ENCODE data around the gene UNG.
"Not testable (repeated sequence)": the region's sequence is repeated elsewhere in the genome, so short reads cannot be mapped to it uniquely, and the experiment has no call there.

UNG gene

DNA sequence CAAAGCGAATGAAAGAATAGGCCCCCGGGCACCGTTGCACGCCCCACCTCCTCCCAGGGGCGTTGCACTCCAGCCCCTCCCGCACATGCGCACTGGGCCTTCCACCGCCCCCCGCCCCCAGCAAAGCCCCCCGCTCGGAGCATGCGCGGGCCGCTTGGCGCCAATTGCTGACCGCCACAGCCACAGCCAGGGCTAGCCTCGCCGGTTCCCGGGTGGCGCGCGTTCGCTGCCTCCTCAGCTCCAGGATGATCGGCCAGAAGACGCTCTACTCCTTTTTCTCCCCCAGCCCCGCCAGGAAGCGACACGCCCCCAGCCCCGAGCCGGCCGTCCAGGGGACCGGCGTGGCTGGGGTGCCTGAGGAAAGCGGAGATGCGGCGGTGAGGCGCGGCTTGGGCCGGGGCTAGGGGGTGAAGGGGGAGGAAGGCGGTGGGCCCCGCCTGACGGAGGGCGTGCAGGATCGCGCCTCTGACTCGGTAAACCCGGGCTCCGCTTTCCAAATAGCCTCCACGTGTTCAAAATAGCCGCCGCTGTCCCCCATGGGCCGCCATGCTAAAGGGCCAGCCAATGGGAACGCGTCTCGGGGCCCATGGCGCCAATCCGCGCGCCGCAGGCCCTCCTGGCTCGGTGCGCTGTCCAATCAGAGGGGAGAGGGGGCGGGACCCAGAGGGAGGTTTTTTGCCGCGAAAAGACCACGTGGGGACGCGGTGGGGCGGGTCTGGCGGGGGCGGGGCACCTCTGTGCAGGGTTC is at the start of gene UNG:
TSS of gene UNG (plus strand) at position 163 of the 748 bp plus-strand sequence. CDS start at position 246, 83 bp downstream.
- peak; percentile 96 to 97 for DNase-seq

DNA sequence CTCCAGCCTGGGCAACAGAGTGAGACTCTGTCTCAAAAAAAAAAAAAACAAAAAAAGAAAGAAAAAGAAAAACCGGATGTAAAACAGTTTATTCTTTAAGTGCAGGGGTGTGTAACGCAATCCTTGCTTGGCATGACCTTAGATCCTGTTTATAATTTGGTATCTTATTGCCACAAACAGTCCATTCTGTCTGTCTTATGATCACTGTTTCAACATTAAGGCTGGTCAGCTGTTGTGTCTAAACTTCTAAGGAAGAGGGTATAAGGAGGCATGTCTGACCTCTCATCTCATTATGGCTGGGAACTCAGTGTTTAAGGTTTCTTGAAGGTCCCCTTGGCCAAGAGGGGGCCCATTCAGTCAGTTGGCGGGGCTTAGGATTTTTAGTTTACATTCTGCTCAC is 48.7 kb upstream of the UNG start:
- DNase-seq, result not testable (repeated sequence)

DNA sequence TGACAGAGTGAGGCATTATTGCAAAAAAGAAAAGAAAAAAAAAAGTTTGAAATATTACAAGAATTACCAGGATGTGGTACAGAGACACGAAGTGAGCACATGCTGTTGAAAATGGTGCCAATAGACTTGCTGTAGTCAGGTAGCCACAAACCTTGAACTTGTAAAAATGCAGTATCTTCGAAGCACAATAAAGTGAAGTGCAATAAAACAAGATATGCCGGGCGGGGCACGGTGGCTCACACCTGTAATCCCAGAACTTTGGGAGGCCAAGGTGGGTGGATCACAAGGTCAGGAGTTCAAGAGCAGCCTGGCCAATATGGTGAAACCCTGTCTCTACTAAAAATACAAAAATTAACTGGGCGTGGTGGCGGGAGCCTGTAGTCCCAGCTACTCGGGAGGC is 47.6 kb upstream of the UNG start:
- DNase-seq, result not testable (repeated sequence)

DNA sequence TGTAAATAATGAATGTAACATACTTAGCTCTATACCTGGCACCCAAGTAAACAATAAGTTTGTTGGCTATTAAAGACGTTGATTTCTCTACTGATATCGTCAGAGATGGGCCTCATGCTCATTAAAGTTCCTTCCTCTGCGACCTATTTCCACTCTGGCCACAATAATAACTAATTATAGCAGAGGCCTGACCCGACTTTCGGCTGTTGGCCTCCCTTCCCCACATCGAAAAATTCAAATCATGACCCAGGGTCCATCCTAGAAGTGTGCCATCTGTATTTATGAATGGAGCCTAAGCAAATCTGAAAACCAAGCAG is 45.3 kb upstream of the UNG start:
- no peak for DNase-seq

DNA sequence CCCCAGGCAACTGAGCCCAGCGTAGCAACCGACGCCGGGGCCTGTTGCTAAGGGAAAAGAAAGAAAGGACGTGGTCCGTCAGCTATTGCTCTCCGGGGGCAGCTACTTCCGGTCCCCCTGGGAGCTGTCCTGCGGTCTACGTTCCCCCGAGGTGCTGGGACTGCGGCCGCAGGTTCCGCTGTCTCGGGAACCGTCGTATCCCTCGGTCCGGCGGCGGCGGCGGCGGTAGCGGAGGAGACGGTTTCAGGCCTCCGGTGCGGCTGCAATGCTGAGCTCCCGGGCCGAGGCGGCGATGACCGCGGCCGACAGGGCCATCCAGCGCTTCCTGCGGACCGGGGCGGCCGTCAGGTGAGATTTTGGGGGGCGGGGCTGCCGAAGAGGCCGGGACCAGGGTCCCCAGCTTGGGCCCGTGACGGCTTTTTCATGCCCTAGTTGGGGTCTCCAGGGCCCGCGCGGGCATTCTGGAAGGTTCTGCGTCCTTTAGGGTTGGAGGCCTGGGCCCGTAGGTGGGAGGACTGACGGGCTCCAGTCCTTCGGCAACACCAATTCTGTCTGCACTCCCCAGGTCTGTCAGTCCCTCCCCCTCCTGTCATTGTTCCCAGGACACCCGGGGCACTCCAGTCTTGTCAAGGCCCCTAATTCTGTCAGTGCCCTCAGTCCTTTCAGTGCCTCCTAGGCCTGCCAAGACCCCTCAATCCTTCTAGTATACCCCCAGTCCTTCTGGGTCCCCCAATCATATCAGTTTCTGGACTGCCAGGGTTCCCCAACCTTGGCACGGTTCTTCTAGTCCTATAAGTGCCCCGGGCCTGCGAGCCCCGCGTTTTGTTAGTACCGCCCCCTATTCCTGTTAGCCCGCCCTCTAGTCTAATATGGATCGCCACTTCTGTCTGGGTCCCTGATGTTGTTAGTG is 44.7 kb upstream of the UNG start, which contains the start of gene USP30:
TSS of gene USP30 (plus strand) at position 163 of the 910 bp plus-strand sequence. CDS start at position 266, 103 bp downstream.
- DNase-seq, result peak; percentile 79 to 81

DNA sequence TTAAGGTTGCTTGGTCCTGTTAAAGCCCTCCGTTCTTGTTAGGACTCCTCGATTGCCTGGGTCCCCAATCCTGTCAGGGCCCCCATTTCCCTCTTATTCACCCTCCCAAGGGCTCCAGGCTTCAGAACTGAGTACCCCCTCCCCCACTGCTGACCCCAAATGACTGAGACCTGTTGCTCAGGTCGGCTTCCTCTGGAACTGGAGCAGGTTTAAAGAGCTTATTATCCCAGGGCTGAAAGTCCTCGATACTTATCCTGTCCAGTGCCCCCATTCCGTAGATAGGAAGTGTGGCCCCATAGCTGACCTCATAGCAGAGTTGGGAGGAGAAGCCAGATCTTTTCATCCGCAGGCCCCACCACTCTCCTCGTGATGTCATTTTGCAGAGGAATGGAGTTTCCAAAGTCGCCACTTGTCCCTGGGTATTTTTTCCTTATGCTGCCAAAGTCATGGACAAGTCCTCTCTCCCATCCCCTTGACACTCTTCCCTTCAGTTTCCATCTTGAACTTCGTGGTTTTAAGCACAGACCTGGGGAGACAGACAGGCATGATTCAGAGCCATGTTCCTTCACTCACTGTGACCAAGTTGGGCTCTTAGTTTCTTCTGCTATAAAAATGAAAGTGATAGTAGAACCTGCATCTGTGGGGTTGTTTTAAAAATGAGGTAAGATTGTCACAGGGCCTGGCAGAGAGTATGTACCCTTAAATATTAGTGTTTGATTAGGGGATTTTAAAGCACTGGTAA is 43.8 kb upstream of the UNG start:
- DNase-seq, result peak; percentile 18 to 33

DNA sequence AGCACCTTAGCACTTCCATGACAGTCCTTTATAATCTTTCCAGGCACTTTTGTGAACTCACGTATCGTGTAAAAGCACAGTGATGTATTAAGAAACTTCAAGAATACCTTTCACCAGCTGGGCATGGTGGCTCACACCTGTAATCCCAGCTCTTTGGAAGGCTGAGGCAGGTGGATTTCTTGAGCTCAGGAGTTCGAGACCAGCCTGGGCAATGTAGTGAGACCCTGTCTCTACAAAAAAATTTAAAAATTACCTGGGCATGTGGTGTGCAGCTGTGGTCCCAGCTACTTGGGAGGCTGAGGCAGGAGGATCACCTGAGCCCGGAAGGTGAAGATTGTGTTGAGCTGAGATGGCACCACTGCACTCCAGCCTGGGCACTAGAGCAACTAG is 43.3 kb upstream of the UNG start:
- DNase-seq, result not testable (repeated sequence)

DNA sequence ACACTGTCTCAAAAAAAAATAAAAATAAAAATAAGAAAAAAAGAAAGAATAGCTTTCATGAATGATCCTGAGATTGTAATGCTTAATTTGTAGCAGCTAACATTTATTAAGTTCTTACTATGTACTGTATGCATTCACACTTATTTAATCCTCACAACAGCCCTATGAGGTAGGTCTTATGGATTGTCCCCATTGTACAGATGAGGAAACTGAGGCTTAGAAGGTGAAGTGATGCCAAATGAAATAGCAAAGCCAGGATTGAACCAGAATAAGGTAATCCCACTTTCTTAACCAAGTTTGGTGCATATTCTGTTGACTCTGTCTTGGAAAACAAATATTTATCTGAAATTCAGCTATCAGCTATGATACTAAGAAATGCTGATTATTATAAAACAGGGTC is 42.9 kb upstream of the UNG start:
- no peak for DNase-seq

DNA sequence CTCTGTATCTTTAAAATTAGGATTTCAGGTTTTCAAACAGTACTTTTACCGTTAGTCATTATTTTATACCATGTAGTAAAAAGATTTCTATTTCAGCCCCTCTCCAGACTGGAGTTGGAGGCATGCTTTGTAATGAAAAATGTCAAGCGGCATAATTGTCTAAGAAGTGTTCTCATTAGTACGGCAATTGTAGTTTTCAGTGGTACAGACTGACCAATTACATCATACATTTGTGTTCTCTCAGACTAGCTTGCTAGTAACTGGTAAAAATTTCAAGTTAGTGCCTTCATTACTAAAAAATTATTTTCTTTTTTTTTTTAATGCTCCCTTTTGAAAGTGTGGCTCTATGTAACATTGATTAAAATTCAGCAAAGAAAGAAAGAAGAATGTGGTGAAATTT is 40.5 kb upstream of the UNG start:
- DNase-seq, result no peak

DNA sequence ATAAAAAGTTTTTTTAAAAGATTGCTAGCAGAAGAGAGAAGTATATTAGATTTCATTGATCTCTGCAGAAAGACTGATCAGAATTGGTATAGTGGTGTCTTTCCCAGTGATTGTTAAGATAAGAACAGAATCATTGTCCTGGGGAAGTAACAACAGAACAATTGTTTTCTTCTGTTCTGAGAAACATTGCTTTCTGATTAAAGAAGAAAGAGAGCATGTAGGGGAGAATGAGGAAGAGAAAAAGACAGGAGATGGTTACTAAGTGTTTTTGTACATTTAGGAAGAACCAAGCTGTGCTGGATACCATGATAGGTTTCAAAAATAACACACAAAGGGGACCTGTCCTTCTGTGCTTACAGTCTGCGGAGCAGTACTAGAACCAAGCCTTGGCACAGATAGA is 40.0 kb upstream of the UNG start:
- no peak for DNase-seq

DNA sequence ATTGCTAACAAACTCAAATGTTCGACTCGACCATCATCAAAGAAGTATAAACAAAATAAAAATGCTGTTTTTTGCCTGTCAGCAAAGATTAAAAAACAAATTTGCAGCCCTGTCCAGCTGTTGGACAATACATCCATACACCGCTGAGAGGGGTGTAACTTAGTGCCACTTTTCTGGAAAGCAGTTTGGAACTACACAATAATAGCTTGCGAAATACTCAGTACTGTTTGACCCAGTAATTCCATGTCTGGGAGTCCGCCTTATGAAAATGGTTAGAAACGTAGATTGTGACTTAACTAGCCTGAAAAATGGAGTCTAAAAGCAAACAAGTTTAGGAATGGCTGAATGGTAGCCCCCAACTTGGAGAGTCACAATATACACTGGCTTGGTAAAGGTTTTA is 38.6 kb upstream of the UNG start:
- DNase-seq, result no peak

DNA sequence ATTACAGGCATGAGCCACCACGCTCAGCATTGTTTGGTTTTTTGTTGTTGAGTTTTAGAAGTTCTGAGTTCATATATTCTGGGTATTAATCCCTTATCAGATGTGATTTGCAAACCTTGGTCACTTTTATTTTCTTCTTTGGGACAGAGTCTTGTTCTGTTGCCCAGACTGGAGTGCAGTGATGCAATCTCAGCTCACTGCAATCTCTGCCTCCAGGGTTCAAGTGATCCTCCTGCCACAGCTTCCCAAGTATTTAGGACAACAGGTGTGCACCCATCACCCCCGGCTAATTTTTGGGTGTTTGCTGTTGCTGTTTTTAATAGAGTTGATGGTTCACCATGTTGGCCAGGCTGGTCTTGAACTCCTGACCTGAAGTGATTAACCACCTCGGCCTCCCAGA is 33.3 kb upstream of the UNG start:
- DNase-seq, result no peak

DNA sequence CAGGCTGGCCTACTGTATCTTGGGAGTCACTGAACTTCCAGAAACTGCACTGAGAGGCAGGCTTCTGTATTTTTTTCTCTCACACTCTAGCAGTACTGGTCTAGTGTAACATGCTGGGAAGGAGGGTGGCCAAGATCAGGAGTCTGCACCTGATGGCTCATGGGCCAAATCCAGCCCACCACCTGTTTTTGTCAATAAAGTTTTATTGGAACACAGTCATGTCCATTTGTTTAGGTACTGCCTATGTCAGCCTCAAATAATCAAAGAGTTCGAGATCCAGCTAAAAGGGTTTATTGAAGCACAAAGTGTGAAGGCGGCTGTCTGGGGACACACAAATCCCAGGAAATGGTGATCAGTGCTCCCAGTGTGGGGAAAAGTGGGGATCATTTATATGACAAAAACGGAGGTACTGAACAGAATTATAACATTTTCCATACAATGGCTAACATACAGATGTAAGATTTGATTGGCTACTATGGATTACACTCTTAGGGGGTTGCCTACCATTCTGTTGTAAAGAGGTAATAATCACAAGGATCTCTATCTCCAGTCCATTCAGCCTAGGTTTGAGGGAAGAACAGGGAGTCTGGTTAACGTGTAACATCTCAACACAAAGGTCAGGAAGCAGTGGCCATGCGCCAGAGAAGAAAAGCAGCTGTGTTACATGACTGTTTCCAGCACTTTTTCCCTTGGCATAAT is 32.1 kb upstream of the UNG start:
- no peak for DNase-seq

DNA sequence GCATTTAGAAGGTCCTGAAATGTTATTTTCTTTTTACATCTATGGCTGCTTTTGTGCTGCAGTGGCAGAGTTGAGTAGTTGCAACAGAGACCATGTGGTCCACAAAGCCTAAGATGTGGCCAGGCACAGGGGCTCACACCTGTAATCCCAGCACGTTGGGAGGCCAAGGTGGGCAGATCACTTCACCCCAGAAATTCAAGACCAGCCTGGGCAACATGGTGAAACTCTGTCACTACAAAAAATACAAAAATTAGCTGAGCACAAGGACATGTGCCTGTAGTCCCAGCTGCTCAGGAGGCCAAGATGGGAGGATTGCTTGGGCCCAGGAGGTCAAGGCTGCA is 31.6 kb upstream of the UNG start:
- DNase-seq, result no peak

DNA sequence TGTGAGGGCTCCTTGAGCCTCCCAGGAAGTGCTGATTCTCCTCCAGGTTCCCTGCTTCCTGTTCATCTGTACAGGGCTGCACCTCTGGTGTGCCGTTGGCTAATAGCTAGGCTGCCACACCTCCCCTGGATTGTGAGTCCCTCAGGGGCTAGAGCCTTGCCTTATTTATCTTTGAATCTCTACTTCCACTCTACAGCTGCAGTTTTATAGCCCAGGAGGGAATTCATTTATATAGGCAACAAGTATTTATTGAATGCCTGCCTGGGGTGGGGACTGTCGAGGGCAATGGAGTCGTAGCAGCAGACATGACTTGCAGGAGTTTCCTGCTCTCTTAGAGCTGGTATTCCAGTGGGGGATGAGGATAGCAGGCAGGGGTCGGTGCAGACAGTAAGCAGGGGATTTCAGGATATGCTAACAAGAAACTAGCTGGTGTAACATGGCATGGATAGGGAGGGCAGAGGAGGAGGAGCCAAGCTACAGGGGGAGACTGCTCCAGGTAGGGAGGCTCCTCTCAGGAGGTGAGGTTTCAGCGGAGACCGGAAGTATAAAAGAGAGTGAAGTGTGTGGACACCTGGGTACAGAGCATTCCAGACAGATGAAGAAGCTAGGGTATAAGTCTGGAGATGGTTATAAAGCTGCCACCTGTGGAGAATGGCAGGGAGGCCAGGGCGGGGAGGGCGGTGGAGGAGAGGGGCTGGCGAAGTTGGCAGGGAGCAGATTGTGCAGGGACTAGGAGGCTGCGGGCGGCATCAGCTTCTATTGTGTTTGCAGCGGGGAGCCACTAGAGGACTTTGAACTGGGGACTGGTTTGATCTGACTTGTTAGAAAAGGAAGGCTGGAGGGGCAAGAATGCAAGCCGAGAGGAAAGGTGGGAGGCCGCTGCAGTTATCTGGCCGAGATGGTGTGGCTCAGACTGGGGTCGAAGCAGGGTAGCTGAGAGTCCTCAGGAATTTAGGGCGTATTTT is 27.8 kb upstream of the UNG start:
- DNase-seq, result no peak

DNA sequence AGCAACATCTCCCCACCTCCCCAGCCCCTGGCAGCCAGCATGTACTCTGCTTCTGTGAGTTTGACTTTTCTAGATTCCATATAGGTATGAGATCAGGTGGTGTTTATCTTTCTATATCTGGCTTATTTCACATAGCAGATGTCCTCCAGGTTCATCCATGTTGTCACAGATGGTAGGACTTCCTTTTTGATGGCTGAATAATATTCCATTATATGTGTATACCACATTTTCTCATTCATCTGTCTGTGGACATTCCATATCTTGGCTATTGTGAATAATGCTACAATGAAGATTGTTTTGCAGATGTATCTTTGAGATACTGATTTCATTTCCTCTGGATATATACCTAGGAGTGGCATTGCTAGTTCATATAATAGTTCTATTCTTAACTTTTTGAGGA is 22.5 kb upstream of the UNG start:
- no peak for DNase-seq

DNA sequence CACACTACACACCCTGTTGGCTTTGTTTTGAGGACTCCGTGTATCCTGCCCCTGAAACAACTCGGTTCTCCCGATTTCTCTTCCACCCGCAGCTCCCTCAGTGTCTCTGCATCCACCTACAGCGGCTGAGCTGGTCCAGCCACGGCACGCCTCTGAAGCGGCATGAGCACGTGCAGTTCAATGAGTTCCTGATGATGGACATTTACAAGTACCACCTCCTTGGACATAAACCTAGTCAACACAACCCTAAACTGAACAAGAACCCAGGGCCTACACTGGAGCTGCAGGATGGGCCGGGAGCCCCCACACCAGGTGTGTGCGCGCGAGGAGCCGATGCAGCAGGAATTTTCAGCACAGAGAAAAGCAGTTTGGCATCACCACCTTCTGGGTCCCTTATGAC is 14.6 kb upstream of the UNG start:
- DNase-seq, result no peak

DNA sequence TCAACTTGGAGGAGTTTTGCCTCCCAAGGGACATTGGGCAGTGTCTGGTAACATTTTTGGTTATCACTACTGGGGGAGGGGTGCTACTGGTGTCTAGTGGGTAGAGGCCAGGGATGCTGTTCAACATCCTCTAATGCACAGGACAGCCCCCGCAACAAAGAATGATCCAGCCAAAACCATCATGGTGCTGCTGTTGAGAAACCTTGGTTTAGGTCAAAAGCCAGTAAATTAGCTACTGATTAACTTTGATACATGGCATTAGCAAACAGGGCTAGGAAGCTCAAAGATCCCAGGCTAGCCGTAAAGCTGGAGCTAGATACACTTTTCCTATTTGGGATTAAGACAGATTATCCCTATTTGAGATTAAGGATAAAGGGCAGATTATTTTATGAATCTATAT is 13.0 kb upstream of the UNG start:
- no peak for DNase-seq

DNA sequence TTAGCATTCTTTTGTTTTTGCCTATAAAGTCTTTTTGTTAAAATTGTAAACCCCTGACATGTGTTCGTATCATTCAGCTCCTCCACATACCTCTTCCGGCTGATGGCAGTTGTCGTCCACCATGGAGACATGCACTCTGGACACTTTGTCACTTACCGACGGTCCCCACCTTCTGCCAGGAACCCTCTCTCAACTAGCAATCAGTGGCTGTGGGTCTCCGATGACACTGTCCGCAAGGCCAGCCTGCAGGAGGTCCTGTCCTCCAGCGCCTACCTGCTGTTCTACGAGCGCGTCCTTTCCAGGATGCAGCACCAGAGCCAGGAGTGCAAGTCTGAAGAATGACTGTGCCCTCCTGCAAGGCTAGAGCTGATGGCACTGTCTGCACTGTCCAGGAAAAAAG is 11.8 kb upstream of the UNG start:
- DNase-seq, result no peak

DNA sequence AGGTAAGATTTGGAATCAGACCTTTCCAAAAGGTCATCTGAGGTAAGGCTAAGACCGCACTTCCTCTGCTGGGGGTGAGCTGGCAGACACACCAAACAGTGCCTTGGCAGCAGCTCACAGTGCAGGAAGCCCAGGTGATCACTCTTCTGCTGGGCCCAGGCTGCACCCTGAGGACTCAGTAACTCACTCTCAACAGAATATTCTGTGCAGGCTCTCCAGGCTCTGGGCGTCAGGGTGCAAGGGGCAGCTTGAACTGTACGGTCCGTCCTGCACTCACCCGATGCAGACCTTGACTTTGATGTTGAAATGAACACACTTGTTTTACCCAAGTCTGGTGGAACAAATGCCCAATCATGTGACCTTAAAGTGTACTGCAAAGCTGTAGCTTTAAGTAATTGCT is 10.1 kb upstream of the UNG start:
- no peak for DNase-seq

DNA sequence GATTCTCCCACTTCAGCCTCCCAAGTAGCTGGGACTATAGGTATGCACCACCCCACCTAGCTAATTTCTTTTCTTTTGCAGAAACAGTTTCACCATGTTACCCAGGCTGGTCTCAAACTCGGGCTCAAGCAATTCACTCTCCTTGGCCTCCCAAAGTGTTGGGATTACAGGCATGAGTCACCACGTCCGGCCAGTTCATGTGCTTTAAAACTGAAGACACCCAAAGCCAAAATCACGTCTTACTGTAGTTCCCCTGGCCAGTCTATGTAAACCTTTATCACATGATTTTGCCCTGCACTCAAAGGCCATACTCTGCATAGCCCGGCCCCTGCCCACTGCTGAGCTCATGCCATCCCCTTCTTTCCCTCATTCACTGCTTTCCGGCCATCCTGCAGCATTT is 8.6 kb upstream of the UNG start:
- DNase-seq, result no peak

DNA sequence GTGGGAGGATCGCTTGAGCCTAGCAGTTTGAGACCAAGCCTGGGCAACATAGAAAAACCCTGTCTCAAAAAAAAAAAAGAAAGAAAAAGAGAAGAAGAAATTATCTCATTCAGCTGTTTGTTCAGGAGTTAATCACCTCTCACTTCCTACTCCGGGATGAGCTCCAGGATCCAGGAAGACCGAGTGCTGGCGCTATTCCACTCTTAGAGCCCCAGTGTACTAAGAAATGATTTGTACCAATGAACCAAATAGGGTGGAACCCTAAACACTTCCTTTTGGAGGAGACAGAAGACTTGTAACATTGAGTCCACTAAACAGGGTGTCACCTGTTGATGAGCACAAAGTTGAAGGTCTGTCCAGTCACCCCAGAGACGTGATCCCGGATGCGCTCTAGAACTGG is 7.7 kb upstream of the UNG start:
- DNase-seq, result no peak
